ENCODE data around the gene ANKMY1. TPM values are rescaled to one million over a fixed set of nuclear protein-coding genes. Genes with fewer than 3 reads are reported as not detected.
A peak's percentile ranks its signal among the peaks of the same experiment; 100 is the strongest.

ANKMY1 gene
- total RNA-seq, 1 experiment from 2014 or later, result 28.3 TPM

- no TSS peak for BruUV-seq (replicated peaks)
- H3K4me2 ChIP-seq (ENCODE audit: low read length), result no peak overlapping the region
- no peaks in the 10 kb centered on the region for H3K27me3 ChIP-seq (ENCODE audit: insufficient read depth, low read length)
- no peak overlapping the region for H3K4me3 ChIP-seq (replicated peaks in 1 of 2; ENCODE audit: low read depth in 1 of 2, low read length in 2 of 2)
- no peaks in the 10 kb centered on the region for H4K20me1 ChIP-seq (ENCODE audit: insufficient read depth)
- no peaks in the 10 kb centered on the region for H3K4me1 ChIP-seq (ENCODE audit: control insufficient read depth in 1 of 2, insufficient read depth in 2 of 2, low read length in 2 of 2)
- no peak overlapping the region for H3K9ac ChIP-seq (ENCODE audit: low read length)
- H2AFZ ChIP-seq (ENCODE audit: low read depth, low read length, poor library complexity, severe bottlenecking), result no peak overlapping the region
- DNase-seq (ENCODE audit: low read depth, low spot score) (no peak), ATAC-seq (peak; percentile 87)
- ChIA-PET CTCF (no interaction called here), POLR2A (no interaction called here), RAD21 (ENCODE audit: low non-redundant PET in 1 of 2, low total read pairs in 2 of 2, uncharacterized antibody in 2 of 2, unreplicated experiment in 2 of 2) (no interaction called here)
- H3K79me2 ChIP-seq (ENCODE audit: insufficient read depth, low read length), result no peaks in the 10 kb centered on the region; the same call in 1 of the 2 replicates
- no peaks in the 10 kb centered on the region; a peak in 3 of 4 replicates for H3K36me3 ChIP-seq (ENCODE audit: control insufficient read depth in 1 of 2, insufficient read depth in 2 of 2, low read length in 2 of 2)
- no peaks in the 10 kb centered on the region for H3K9me3 ChIP-seq (ENCODE audit: control insufficient read depth in 1 of 2, insufficient read depth in 1 of 2, low read depth in 1 of 2, low read length in 2 of 2)
- intact Hi-C loops (cut with micrococcal nuclease), result no loop called here
- H3K27ac ChIP-seq (ENCODE audit: low read depth, low read length), result no peak overlapping the region
- TF ChIP-seq CTCF (IDR thresholded peaks at IDR 0.05 in 2 of 3, conservative IDR thresholded peaks at IDR 0.05 in 1 of 3; ENCODE audit: borderline replicate concordance in 1 of 3, insufficient read depth in 1 of 3, low read depth in 2 of 3, low read length in 2 of 3), result peak in 2 of 3 experiments; percentile 44 to 46; a peak in 5 of 6 replicates
- no peak for TF ChIP-seq SP1 (IDR thresholded peaks at IDR 0.05; ENCODE audit: low read depth)
- no peak for TF ChIP-seq ELF1 (IDR thresholded peaks at IDR 0.05; ENCODE audit: borderline replicate concordance, low read depth)
- TF ChIP-seq MAX (IDR thresholded peaks at IDR 0.05), result no peak
- no peaks in the 10 kb centered on the region for H3K9me2 ChIP-seq (ENCODE audit: insufficient read depth)
These were observed 37.7 kb upstream of the ANKMY1 start for GRCh38 chr2:240595381-240596079.

Data from HCT116 (cell line).